GM12864 (cell line): Measurements from ENCODE around the gene RALY.

Experiments used
- DNase-seq: peaks from one replicate; pipeline ENCODE4 v3.0.0-alpha.2; 2011; ENCODE audit warnings: low read depth
- H3K4me3 ChIP-seq: 2 replicates; pipeline ENCODE4 v1.5.1; 2011; ENCODE audit warnings: mild to moderate bottlenecking, low read depth, low read length, control low read depth
- TF ChIP-seq, protein P1 (sequence below): IDR thresholded peaks from 2 replicates; pipeline ENCODE4 v1.5.1; 2011; ENCODE audit warnings: low read depth, mild to moderate bottlenecking, moderate library complexity, low read length, control low read depth, inconsistent platforms; ENCODE audit errors: missing control alignments

Gene RALY

DNA sequence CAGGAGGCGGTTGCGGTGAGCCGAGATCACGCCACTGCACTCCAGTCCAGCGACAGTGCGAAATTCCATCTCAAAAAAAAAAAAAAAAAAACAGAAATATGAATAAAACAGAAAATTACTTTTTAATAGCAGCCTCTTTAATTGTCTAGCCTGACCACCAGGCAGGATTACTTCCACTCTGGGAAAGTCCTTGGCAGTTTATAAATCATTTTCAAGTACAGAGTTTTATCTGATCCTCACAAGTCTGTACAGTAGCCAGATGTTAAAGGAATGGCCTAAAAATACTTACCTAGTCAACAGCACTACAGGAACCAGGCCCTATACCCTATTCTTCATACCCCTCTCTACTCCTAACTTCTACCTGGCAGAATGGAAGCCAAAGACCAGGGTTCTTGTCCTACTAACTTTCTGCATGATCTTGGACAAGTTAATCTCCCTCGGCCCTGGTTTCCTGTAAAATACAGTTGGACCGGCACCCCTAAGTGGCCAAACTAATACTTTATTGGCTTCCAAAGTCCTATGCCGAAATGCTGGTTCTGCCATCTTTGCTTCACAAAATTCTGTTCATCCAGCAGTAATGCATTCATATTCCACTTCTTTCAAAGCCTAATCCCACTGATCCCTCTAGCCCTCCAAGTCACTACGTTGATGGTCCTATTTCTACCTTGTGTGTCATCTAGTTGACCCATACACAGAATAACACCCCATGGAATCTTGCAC lies 116.5 kb downstream of the RALY start:
- H3K4me3 ChIP-seq = peak overlapping the region; percentile 98
- TF ChIP-seq, protein P1, sequence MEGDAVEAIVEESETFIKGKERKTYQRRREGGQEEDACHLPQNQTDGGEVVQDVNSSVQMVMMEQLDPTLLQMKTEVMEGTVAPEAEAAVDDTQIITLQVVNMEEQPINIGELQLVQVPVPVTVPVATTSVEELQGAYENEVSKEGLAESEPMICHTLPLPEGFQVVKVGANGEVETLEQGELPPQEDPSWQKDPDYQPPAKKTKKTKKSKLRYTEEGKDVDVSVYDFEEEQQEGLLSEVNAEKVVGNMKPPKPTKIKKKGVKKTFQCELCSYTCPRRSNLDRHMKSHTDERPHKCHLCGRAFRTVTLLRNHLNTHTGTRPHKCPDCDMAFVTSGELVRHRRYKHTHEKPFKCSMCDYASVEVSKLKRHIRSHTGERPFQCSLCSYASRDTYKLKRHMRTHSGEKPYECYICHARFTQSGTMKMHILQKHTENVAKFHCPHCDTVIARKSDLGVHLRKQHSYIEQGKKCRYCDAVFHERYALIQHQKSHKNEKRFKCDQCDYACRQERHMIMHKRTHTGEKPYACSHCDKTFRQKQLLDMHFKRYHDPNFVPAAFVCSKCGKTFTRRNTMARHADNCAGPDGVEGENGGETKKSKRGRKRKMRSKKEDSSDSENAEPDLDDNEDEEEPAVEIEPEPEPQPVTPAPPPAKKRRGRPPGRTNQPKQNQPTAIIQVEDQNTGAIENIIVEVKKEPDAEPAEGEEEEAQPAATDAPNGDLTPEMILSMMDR = no peak
- no peak for DNase-seq

DNA sequence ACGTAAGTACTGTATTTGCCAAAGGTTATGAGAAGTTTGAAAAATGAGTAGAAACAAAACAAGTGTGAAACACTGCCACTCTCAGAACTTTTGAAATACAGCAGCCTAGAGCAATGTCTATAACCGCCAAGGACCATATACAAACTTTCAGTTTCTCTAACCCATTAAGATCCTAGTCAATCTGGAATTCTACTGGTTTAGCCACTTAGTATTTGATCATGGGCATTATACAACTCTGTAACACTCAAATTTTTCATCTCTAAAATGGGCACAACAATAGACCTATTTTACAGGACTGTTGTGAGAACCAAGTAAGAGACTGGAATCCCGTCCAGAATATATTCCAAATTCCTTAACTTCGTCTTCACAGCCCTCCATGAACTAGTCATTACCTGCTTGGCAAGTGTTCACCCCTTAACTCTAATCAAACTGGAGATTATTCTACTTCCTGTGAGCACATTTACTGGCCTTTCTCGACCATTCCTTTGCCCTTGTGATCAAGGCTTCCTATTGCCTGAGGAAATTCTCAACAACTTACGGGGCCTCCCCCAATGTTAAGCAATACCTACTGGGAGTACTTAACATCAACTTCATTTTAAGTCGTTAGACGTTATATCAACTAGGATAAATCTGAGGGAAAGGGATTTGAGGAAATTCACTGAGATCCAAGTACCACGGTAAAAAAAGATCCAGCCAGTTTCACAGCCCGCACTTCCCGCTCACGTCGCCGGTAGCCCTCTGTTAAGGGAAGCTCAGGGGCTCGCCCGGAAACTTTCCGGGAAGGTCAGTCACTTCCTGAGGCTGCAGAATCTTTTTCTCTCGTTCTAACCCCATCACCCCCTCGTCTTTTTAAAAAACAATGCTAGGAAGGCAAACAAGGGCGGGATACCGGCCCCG lies 117.3 kb downstream of the RALY start:
- DNase-seq = no peak
- TF ChIP-seq, protein P1 = peak; percentile 23
- H3K4me3 ChIP-seq = peak overlapping the region; percentile 98

DNA sequence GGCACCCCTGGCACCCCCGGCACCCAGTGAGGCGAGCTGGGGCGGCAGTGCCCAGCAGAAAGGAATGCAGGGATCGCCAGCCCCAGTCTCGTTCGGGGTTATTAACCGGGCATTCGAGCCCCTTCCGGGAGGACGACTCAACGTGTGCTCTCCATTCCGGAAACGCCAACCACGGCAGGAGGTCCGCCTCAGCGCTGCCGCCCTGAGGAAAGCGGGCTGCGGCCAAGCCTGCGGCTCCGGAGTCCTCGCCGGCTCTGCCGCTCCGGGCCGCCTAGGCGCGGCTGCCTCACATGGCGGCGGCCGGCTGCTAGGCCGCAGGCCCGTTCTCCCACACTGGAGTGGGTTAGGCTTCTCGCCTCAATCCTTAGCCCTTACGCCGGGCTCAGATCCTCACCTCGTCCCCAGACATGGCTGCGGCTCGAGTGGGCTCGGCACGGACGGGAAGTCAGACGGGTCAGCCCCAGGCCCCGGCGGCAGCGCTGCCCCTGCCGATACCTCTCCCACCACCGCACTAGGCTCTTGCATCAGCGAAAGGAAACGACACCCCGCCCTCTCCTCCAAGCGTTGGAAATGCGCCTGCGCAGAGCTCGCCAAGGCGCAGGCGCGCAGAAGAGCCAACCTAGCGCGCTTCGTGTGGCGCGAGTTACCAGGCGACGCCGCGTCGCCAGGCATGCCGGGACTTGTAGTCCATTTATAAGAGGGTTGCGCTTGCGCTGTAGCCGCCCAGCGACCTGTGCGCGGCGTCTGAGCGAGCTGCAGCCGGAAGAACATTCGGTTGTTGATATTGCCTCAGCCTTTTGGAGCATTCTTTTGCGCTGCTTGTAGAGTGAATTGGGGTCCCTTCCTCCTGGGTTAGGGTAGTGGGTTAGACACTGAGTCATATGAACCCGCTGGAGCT lies 118.2 kb downstream of the RALY start, which contains the start of gene EIF2S2:
TSS of gene EIF2S2 (minus strand) at position 542 of the 898 bp plus-strand sequence. CDS start at position 409, 133 bp downstream.
- H3K4me3 ChIP-seq = peak within 1 kb of the TSS; percentile 98
- TF ChIP-seq, protein P1 = no peak
- DNase-seq = peak; percentile 97

DNA sequence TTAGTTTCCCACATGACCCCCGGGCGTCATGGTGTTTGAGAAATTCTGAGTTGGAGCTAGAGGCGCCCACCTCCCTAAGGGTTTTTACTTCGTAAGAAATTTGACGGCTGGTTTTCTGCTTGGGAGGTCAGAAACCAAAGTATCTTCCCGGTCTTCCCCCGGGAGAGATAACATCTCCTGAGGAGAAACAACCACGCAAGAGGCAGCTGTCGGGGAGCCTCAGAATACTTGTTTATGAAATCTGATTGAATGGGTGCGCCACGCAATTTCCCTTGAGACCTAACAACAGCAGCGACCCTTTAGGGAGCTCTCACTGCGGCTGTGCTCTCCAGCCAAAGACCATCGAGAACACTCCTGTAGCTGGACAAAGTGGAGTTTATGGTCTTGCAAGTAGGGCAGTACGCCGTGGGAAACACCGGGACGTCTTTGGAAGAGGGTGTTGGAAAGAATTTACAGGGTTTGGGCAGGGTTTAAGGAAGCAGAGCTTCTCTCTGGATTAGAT lies 118.9 kb downstream of the RALY start:
- TF ChIP-seq, protein P1 = no peak
- H3K4me3 ChIP-seq = peak overlapping the region; percentile 59
- DNase-seq = no peak

DNA sequence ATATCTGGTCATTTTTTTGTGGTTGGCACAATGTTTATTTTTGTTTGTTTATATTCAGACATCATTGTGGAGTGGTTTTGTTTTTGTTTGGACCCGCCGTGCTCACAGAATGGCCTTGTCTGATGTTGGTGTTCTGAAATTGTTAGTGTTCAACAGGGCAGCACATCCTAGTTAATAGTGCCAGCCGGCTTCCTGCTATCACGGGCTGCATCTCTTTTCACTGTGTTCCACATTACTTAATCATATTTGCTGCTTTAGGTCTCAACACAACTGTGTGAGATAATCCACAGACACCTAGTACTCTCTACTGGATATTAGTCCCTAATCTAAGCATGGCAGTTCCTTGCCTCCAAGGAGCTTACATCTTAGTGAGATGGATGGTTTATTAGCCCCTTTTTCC lies 121.1 kb downstream of the RALY start:
- no peak for DNase-seq
- no peak overlapping the region for H3K4me3 ChIP-seq
- TF ChIP-seq, protein P1 = no peak

DNA sequence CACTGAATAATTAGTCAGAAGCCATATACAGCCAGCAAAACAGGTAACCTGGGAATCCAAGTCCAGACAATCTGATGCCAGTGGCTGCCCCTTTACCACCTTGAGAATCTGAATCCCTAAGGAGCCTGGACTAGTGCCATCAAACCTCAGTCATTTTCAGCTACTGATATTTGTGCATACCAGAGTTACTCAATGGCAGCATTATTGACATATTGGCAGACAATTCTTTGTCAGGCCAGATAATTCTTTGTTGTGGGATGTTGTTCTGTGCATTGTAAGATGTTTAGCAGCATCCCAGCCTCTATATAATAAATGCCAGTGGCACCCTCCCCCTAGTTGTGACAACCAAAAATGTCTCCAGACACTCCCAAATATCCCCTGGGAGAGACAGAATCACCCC lies 121.5 kb downstream of the RALY start:
- H3K4me3 ChIP-seq = no peak overlapping the region
- DNase-seq = no peak
- TF ChIP-seq, protein P1 = no peak
